Spleen (tissue), 11 donors: ENCODE results near the gene EWSR1. TPM values are rescaled to one million over a fixed set of nuclear protein-coding genes. Genes with fewer than 3 reads are reported as not detected.

Experiments used
- DNase-seq: peaks from one replicate; pipeline ENCODE4 v3.0.0-alpha.2; 2020
- H3K27ac ChIP-seq, 8 donors: fragments of 200-600 bp; sonication (generic) in 7 of 8; 1 replicate in 4 of 8; 2 replicates in 4 of 8; pipeline versions ENCODE4 v1.5.0 to v1.8.0; 2016 to 2021; ENCODE audit warnings: inconsistent platforms in 4 of 8, mild to moderate bottlenecking in 4 of 8, moderate library complexity in 1 of 8
- H3K27me3 ChIP-seq, 7 donors: fragments of 200-600 bp; sonication (generic) in 6 of 7; replicated peaks in 1 of 7; 1 replicate in 4 of 7; 2 replicates in 3 of 7; pipeline versions ENCODE4 v1.5.0 to v1.8.0; 2016 to 2021; ENCODE audit warnings: inconsistent platforms in 3 of 7, mild to moderate bottlenecking in 1 of 7
- H3K36me3 ChIP-seq, 6 donors: fragments of 200-600 bp; sonication (generic) in 5 of 6; 1 replicate in 4 of 6; 2 replicates in 2 of 6; pipeline versions ENCODE4 v1.5.0 to v1.8.0; 2016 to 2021; ENCODE audit warnings: inconsistent platforms in 2 of 6
- H3K4me1 ChIP-seq, 6 donors: fragments of 200-600 bp; sonication (generic) in 5 of 6; 1 replicate in 3 of 6; 2 replicates in 3 of 6; pipeline versions ENCODE4 v1.5.0 to v1.8.0; 2016 to 2021; ENCODE audit warnings: inconsistent platforms in 3 of 6
- H3K4me3 ChIP-seq, 8 donors: fragments of 200-600 bp; sonication (generic) in 7 of 8; 1 replicate in 4 of 8; 2 replicates in 4 of 8; pipeline versions ENCODE4 v1.5.0 to v1.8.0; 2016 to 2021; ENCODE audit warnings: inconsistent platforms in 4 of 8, mild to moderate bottlenecking in 4 of 8, moderate library complexity in 2 of 8
- H3K9me3 ChIP-seq, 8 donors: fragments of 200-600 bp; sonication (generic) in 7 of 8; 1 replicate in 4 of 8; 2 replicates in 4 of 8; pipeline versions ENCODE4 v1.5.0 to v1.8.0; 2016 to 2021; ENCODE audit warnings: inconsistent platforms in 4 of 8
- POLR2A ChIP-seq, 3 donors: fragments of 450-650 bp; IDR thresholded peaks; one replicate each; pipeline ENCODE4 v1.5.1; 2017; ENCODE audit warnings: antibody characterized with exemption in 3 of 3, mild to moderate bottlenecking in 1 of 3
- POLR2AphosphoS5 ChIP-seq, 3 donors: sonication (generic); formaldehyde crosslinking; IDR thresholded peaks; one replicate each; pipeline ENCODE4 v1.5.1; 2017; ENCODE audit warnings: antibody characterized with exemption in 3 of 3
- WGBS, 5 donors: extraction: QIAGEN DNeasy Blood & Tissue Kit in 3 of 5; methylation state at CpG; one replicate each; pipeline versions ENCODE4 v1.1.5 to v1.1.7; 2013 to 2018; 5-methylcytosine and 5-hydroxymethylcytosine counted together
- intact Hi-C: fragments of 100-400 bp; cut with DNase I; formaldehyde crosslinking; loops from one replicate; pipeline ENCODE4 v1.15.0; 2023; ENCODE audit warnings: low total_unique reads
- polyA plus RNA-seq, 3 donors: library from polyadenylated mRNA; stranded (reverse); fragments of 200-250 nt; gene quantifications; one replicate each; pipeline ENCODE4 v1.2.1, GENCODE V29; 2013
- total RNA-seq, 7 donors: library from RNA; depleted of rRNA in 3 of 7; stranded (reverse); fragments of >200 nt in 3 of 7; fragmentation: NEBNext Ultra II Directional in 4 of 7; extraction: Animal tissue kit (Norgen Biotek cat#: 25700) in 4 of 7; gene quantifications; one replicate each; pipeline versions ENCODE4 v1.1.0 to v1.2.1, GENCODE V29; 2016 to 2021
- TF ChIP-seq, protein P1 (sequence below), 11 experiments: fragments of 200-600 bp in 7 of 11; fragments of 450-650 bp in 4 of 11; sonication (generic) in 4 of 11; IDR thresholded peaks in 8 of 11; conservative IDR thresholded peaks in 3 of 11; 1 replicate in 7 of 11; 2 replicates in 4 of 11; pipeline versions ENCODE4 v1.4.0 to v1.8.0; 2016 to 2021; ENCODE audit warnings: antibody characterized with exemption in 11 of 11, inconsistent platforms in 4 of 11, mild to moderate bottlenecking in 1 of 11
- donor health status: healthy with polysubstance abuse.
- donor health status: DM: no; HTN: no; CAD: no; lungs with moderate emphysema.
- donor health status: DM: no; HTN: no; CAD: no.
- donor health status: Bipolar disorder and iron deficiency.
- donor health status: healthy.
- donor health status: DM: no; HTN: no; CAD: no.
- donor health status: DM: yes; HTN: yes; CAD: no.

The EWSR1 gene
- total and polyA plus RNA-seq, 10 donors, result 127 to 282 (median 239) TPM

DNA sequence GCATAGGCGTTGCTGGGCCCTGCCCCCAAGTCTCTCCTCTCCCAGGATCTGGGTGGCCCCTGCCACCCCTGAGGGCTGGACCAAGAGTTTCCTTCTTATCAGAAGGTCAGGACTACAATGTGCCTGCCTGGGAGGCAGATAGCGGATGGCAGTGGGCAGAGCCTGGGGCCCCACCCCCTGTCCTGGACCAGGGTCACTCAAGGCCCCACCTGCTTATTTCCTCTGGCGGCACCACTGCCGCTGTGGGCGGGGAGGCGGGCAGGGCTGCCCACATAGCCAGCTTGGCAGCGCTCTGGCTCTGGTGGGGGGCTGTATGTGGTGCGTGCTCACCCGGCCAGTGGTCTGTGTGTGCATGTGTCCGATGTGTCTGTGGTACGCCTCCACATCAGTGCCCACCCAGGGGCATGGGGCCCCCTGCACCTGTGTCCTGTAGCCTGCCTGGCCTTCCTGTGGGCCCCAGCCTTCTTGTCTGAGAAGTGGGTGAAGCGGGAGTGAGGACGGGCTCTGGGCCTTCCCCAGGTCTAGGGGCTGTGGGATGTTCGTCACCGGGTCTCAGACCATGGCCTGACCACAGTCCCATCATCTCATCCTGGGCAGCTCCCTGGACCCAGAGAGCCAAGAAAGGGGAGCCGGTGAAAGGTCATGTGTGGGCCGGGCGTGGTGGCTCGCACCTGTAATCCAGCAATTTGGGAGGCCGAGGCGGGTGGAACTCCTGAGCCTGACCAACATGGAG is 41.4 kb downstream of the EWSR1 start:
- intact Hi-C loops, result no loop called here
- DNase-seq, result peak; percentile 86
- Histone ChIP-seq H3K9me3 (no peaks in the 10 kb centered on the region), H3K27ac (peak overlapping the region in 7 of 8 donors; percentile 22 to 89 (median 82)), H3K4me1 (peaks cover 30 to 91% (median 74%) of the 10 kb centered on the region in 6 donors), H3K4me3 (peak overlapping the region in 5 of 8 donors; percentile 6 to 89 (median 76)), H3K36me3 (peaks cover 0 to 10% (median 0%) of the 10 kb centered on the region in 6 donors), H3K27me3 (peaks cover 0 to 80% (median 39%) of the 10 kb centered on the region in 7 donors)
- TF ChIP-seq POLR2AphosphoS5 (IDR thresholded peaks at IDR 0.05) (peak; percentile 58 to 79 (median 75)), POLR2A (IDR thresholded peaks at IDR 0.05) (no peak)
- 55 to 77% (median 76%) methylated on average over 5 to 21 of the region's 21 CpGs for WGBS, 5 donors

DNA sequence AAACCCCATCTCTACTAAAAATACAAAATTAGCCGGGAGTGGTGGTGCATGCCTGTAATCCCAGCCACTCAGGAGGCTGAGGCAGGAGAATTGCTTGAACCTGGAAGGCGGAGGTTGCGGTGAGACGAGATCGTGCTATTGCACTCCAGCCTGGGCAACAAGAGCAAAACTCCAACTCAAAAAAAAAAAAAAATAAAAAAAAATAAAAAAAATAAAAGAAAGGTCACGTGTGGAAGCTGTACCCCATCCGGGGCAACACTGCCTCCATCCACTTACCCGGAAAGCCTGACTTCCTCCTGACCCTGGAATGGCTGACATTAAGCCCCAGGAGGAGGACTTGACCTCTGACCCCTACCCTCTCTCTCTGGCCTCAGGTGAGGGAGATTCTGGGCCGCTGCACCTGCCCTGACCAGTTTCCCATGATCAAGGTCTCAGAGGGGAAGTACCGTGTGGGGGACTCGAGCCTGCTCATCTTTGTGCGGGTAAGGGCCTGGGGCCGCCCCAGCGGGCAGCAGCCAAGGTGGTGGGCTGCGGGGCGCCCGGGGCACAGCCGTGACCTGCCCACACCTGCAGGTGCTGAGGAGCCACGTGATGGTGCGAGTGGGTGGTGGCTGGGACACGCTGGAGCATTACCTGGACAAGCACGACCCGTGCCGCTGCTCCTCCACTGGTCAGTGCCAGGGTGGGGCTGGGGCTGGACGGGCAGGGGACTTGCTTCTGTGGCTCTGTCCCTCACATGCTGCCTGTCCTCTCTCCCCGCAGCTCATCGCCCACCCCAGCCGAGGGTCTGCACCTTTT is 42.2 kb downstream of the EWSR1 start:
- intact Hi-C loops, result no loop called here
- Histone ChIP-seq H3K27me3 (peaks cover 0 to 83% (median 46%) of the 10 kb centered on the region in 7 donors), H3K27ac (peak overlapping the region in 6 of 8 donors; percentile 5 to 89 (median 82)), H3K36me3 (peaks cover 0 to 10% (median 0%) of the 10 kb centered on the region in 6 donors), H3K4me3 (peak overlapping the region in 1 of 8 donors; percentile 6), H3K4me1 (peaks cover 35 to 98% (median 81%) of the 10 kb centered on the region in 6 donors), H3K9me3 (no peaks in the 10 kb centered on the region)
- TF ChIP-seq, protein P1, sequence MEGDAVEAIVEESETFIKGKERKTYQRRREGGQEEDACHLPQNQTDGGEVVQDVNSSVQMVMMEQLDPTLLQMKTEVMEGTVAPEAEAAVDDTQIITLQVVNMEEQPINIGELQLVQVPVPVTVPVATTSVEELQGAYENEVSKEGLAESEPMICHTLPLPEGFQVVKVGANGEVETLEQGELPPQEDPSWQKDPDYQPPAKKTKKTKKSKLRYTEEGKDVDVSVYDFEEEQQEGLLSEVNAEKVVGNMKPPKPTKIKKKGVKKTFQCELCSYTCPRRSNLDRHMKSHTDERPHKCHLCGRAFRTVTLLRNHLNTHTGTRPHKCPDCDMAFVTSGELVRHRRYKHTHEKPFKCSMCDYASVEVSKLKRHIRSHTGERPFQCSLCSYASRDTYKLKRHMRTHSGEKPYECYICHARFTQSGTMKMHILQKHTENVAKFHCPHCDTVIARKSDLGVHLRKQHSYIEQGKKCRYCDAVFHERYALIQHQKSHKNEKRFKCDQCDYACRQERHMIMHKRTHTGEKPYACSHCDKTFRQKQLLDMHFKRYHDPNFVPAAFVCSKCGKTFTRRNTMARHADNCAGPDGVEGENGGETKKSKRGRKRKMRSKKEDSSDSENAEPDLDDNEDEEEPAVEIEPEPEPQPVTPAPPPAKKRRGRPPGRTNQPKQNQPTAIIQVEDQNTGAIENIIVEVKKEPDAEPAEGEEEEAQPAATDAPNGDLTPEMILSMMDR (IDR thresholded peaks at IDR 0.05 in 8 of 11, conservative IDR thresholded peaks at IDR 0.05 in 3 of 11), result no peak
- no peak for TF ChIP-seq POLR2A (IDR thresholded peaks at IDR 0.05)
- TF ChIP-seq POLR2AphosphoS5 (IDR thresholded peaks at IDR 0.05), result no peak
- WGBS, 5 donors, result 52 to 77% (median 71%) methylated on average over 12 to 28 of the region's 28 CpGs
- DNase-seq, result no peak

DNA sequence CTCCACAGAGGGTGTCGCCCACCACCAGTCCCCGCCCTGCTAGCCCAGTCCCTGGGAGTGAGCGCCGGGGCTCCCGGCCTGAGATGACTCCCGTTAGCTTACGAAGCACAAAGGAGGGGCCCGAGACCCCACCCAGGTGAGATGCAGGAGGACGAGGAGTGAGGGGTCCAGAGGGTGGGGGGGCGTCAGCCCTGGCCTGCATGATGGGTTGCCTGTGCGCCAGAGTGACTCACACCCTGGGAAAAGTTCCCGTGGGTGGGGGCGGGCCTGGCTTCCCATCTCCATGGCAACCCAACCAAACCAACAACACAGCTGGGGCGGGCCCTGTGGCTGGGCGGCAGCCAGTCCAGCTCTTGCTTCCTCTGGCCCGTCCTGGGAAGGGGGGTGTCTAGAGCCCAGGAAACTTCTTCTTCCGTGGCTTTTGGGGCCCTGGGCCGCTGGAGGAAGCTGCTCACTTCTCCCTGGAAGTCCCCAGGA is 42.8 kb downstream of the EWSR1 start:
- Histone ChIP-seq H3K27ac (peak overlapping the region in 6 of 8 donors; percentile 11 to 89 (median 66)), H3K27me3 (peaks cover 0 to 83% (median 51%) of the 10 kb centered on the region in 7 donors), H3K9me3 (no peaks in the 10 kb centered on the region), H3K4me1 (peaks cover 34 to 99% (median 85%) of the 10 kb centered on the region in 6 donors), H3K36me3 (peaks cover 0 to 10% (median 0%) of the 10 kb centered on the region in 6 donors), H3K4me3 (peak overlapping the region in 1 of 8 donors; percentile 6)
- 16 to 26% (median 24%) methylated on average over 14 to 18 of the region's 18 CpGs for WGBS, 5 donors
- TF ChIP-seq, protein P1 (IDR thresholded peaks at IDR 0.05 in 8 of 11, conservative IDR thresholded peaks at IDR 0.05 in 3 of 11), result no peak
- TF ChIP-seq POLR2AphosphoS5 (IDR thresholded peaks at IDR 0.05) (peak; percentile 67 to 81 (median 78)), POLR2A (IDR thresholded peaks at IDR 0.05) (no peak)
- peak; percentile 91 for DNase-seq
- intact Hi-C loops, result no loop called here

DNA sequence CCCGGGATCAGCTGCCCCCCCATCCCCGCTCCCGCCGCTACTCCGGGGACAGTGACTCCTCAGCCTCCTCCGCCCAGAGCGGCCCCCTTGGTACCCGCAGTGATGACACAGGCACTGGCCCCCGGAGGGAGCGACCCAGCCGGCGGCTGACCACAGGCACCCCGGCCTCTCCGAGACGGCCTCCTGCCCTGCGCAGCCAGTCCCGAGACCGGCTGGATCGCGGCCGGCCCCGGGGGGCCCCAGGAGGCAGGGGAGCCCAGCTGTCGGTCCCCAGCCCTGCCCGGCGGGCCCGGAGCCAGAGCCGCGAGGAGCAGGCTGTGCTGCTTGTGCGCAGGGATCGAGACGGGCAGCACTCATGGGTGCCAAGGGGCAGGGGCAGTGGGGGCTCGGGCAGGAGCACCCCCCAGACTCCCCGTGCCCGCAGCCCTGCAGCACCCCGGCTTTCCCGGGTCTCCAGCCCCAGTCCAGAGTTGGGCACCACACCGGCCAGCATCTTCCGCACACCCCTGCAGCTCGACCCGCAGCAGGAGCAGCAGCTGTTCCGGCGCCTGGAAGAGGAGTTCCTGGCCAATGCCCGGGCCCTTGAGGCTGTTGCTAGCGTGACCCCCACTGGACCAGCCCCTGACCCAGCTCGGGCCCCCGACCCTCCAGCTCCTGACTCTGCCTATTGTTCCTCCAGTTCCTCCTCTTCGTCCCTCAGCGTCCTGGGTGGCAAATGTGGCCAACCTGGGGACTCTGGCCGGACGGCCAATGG is 43.6 kb downstream of the EWSR1 start:
- WGBS, 5 donors, result 66 to 83% (median 77%) methylated on average over 25 to 50 of the region's 50 CpGs
- intact Hi-C loops, result no loop called here
- peaks cover 0 to 10% (median 0%) of the 10 kb centered on the region in 6 donors for H3K36me3 ChIP-seq
- DNase-seq, result peak; percentile 77
- peak overlapping the region in 6 of 8 donors; percentile 11 to 89 (median 66) for H3K27ac ChIP-seq
- H3K4me1 ChIP-seq, result peaks cover 32 to 96% (median 79%) of the 10 kb centered on the region in 6 donors
- peaks cover 0 to 83% (median 56%) of the 10 kb centered on the region in 7 donors for H3K27me3 ChIP-seq
- H3K4me3 ChIP-seq, result peak overlapping the region in 1 of 8 donors; percentile 6
- H3K9me3 ChIP-seq, result no peaks in the 10 kb centered on the region
- TF ChIP-seq POLR2A (IDR thresholded peaks at IDR 0.05) (no peak), POLR2AphosphoS5 (IDR thresholded peaks at IDR 0.05) (no peak)
- TF ChIP-seq, protein P1 (IDR thresholded peaks at IDR 0.05 in 8 of 11, conservative IDR thresholded peaks at IDR 0.05 in 3 of 11), result no peak
